Central memory CD4-positive, alpha-beta T cell (primary cell): ENCODE measurements around the gene SPEG.
A peak's percentile ranks its signal among the peaks of the same experiment; 100 is the strongest.
"Not testable (repeated sequence)": the region's sequence is repeated elsewhere in the genome, so short reads cannot be mapped to it uniquely, and the experiment has no call there.

Experiments
- DNase-seq: peaks from one replicate; pipeline ENCODE4 v3.0.0; 2022
- total RNA-seq, 3 experiments: gene quantifications; one replicate each; lab custom pipeline; 2026; lab: John Stamatoyannopoulos, UW

Gene SPEG
- 0.63 to 17.2 (median 10.2) reads per million in 3 experiments for total RNA-seq

- DNase-seq: no peak
Measured at GRCh38 chr2:219434718-219435525, at the start of gene SPEG. Gene SPEG, plus strand, starts transcription at chr2:219434843. Its CDS starts 135 bp downstream, at chr2:219434978.

- no peak for DNase-seq
Measured at GRCh38 chr2:219384859-219385258, 49.8 kb upstream of the SPEG start.

GRCh38 chr2:219385958-219386520, 48.6 kb upstream of the SPEG start:
- no peak for DNase-seq

- peak; percentile 4 for DNase-seq
Measured at GRCh38 chr2:219386532-219387280, 47.9 kb upstream of the SPEG start.

- peak; percentile 87 for DNase-seq
Measured at GRCh38 chr2:219387306-219388120, 47.1 kb upstream of the SPEG start, which contains the start of gene DNPEP. Gene DNPEP, minus strand, starts transcription at chr2:219387912. Its CDS starts 118 bp downstream, at chr2:219387794.

- DNase-seq: peak; percentile 98
Measured at GRCh38 chr2:219388121-219388906, 46.3 kb upstream of the SPEG start.

GRCh38 chr2:219388907-219389156, 45.8 kb upstream of the SPEG start:
- DNase-seq: no peak

DNA sequence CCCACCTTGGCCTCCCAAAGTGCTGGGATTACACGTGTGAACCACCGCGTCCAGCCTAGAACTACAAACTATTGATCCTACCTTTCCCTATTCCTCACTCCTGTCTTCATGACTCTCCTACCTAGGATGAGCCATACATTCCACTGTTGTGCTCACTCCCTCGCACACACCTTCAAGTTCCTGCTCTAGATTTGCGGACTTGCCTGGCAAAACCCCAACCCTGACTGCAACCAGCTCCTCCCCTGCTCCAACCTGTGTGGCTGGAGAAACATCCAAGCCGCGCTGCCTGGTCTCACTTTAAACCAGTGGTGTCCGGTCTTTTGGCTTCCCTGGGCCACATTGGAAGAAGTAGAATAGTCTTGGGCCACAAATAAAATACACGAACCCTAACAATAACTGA, 41.9 kb upstream of the SPEG start:
- no peak for DNase-seq

DNA sequence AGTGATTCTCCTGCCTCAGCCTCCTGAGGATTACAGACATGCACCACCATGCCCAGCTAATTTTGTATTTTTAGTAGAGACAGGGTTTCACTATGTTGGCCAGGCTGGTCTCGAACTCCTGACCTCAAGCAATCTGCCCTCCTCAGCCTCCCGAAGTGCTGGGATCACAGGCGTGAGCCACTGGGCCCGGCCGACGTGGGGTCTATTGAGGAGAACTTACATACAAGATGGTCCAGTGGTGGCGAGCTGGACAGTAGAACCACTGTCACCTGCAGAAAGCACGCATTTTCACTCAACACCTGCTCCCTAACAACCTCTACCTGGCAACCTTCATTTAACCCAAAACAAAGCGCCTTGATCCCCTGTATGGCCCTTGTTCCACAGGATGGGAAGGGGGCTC, 39.6 kb upstream of the SPEG start:
- not testable (repeated sequence) for DNase-seq

DNA sequence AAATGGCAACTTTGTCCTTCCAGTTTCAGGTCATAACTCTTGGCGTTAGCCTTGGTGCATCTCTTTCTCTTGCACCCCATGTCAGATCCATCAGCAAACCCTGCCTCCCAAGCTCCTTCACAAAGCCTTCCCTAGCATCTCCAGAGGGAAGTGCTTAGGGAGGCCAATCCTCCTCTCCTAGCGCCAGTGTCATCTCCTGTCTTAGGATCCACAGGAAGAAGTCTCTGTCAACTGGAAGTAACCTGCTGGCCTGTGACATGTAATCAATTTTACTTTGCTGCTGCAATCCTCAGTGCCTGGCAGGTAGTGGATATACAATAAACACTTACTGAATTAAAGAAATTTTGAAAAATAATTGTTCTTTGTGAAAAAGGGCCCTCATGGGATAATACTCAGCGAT, 39.0 kb upstream of the SPEG start:
- DNase-seq: no peak

- DNase-seq: peak; percentile 22
Measured at GRCh38 chr2:219396863-219397457, 37.7 kb upstream of the SPEG start.

- DNase-seq: no peak
Measured at GRCh38 chr2:219398721-219399363, 35.8 kb upstream of the SPEG start.

DNA sequence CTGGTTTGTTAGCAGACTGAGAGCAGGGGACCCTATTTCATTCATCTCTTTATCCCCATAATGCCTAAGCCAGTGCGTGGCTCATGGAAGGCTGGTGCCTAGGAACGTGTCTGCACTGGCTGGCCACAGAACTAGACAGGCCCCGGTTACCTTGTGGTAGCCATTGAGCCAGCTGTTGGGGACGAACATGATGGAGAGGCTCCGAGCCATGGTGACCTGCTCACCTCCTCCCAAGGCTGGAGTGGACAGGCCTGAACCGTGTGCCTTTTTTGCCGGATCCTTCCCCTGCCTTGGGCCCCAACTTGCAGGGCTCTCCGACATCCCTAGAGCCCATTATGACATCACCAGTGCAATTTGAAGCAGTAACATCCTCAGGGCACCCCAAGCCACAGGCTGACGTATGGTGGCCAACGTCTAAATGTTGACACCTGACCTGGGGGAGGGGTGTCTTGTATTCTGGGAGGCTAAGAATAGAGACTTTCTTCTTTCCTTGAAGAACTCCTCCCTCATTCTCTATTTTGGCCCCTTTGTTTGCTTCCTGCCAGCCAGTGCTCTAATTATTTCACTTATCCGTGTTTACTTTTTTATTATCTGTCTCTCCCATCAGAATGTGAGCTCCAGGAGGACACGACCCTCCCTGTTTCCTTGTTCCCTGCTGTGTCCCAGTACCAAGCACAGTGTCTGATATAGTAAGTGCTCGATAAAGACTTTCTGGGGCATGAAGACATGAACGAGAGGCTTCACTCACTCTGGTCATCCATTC, 34.7 kb upstream of the SPEG start:
- DNase-seq: no peak

GRCh38 chr2:219400562-219400961, 34.1 kb upstream of the SPEG start:
- no peak for DNase-seq

GRCh38 chr2:219401606-219402005, 33.0 kb upstream of the SPEG start:
- DNase-seq: no peak

GRCh38 chr2:219402665-219403515, 31.8 kb upstream of the SPEG start:
- peak; percentile 54 for DNase-seq

- DNase-seq: no peak
Measured at GRCh38 chr2:219403861-219404260, 30.8 kb upstream of the SPEG start.

- no peak for DNase-seq
Measured at GRCh38 chr2:219404291-219404910, 30.2 kb upstream of the SPEG start.

DNA sequence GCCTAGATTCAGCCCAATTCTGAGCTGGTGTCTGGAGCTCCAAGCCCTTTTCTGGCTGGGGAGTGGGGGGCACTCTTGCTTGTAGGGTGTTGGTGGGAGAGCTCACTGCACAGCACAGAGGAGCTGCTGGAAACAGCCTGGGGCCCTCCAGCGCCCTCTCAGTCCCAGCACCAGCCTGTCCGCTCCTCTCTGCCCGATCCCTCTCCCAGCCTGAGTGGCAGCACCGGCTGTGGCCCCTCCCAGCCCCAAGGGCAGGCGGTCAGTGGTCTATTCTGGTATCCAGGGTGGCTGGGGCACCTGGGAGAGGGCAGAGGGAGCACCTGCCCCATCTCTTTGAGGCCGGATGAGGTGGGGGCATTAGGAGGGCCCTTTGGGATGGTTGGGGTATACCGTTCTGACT, 29.7 kb upstream of the SPEG start:
- no peak for DNase-seq
